IPS-18a (cell line): Measurements from ENCODE around the gene CALM1.

Source experiments
- H3K27ac ChIP-seq: one replicate; pipeline ENCODE4 v1.5.1; 2013; ENCODE audit warnings: low read length
- H3K27me3 ChIP-seq: one replicate; pipeline ENCODE4 v1.6.1; 2013; ENCODE audit warnings: mild to moderate bottlenecking, low read length; ENCODE audit not compliant: control insufficient read depth, insufficient read depth
- H3K36me3 ChIP-seq: one replicate; pipeline ENCODE4 v1.6.1; 2013; ENCODE audit warnings: low read depth, low read length; ENCODE audit not compliant: control insufficient read depth
- H3K4me1 ChIP-seq: one replicate; pipeline ENCODE4 v1.6.1; 2013; ENCODE audit warnings: low read depth, low read length; ENCODE audit not compliant: control insufficient read depth
- H3K4me3 ChIP-seq: one replicate; pipeline ENCODE4 v1.5.1; 2013; ENCODE audit warnings: low read length
- H3K9ac ChIP-seq: one replicate; pipeline ENCODE4 v1.6.1; 2013; ENCODE audit warnings: mild to moderate bottlenecking, low read length, moderate library complexity
- H3K9me3 ChIP-seq: one replicate; pipeline ENCODE4 v1.6.1; 2013; ENCODE audit warnings: low read depth, low read length; ENCODE audit not compliant: control insufficient read depth

CALM1 gene

DNA sequence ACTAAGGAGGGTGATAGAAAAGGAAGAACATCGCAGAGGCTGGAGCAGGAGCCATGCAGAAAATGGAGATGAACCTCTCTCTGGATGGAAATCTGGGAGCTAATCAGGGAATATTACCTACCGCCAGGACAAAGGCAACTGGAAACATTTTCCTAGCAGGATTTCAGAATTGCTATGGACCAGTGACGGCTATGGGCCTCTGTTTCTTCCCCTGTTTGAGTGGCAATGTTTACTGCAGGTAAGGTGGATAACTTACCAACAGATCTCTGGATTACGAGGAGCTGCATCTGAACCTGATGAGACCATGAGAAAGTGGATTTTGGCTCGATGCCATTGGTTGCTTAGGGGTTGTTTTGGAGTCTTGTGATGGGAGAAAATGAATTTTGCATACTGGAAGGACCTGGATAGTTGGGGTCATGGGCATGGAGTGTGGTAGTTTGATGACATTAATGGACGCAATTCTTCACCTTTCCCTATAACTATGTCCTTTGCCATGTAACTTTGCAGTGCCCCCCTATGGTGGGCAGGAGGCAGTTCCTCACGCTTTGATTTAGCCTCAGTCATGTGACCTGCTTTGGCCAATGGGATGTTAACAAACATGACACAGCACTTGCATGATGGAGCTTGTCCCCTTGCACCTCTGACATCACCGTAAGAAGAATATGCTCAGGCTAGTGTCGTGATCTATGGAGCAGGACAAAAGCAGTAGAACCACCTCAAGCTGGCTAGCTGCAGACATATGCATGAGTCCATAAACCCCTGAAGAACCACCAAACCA is 51.1 kb downstream of the CALM1 start:
- no peaks in the 10 kb centered on the region for H3K27me3 ChIP-seq
- no peak overlapping the region for H3K4me3 ChIP-seq
- no peak overlapping the region for H3K9ac ChIP-seq
- H3K9me3 ChIP-seq: peaks cover 2% of the 10 kb centered on the region
- no peaks in the 10 kb centered on the region for H3K4me1 ChIP-seq
- H3K27ac ChIP-seq: no peak overlapping the region
- no peaks in the 10 kb centered on the region for H3K36me3 ChIP-seq

- Histone ChIP-seq H3K9ac (no peak overlapping the region), H3K4me1 (peaks cover 4% of the 10 kb centered on the region), H3K27ac (no peak overlapping the region), H3K4me3 (no peak overlapping the region), H3K27me3 (no peaks in the 10 kb centered on the region), H3K9me3 (peaks cover 2% of the 10 kb centered on the region), H3K36me3 (no peaks in the 10 kb centered on the region)
Measured at GRCh38 chr14:90449411-90449810, 52.6 kb downstream of the CALM1 start.

- Histone ChIP-seq H3K9me3 (peaks cover 2% of the 10 kb centered on the region), H3K36me3 (no peaks in the 10 kb centered on the region), H3K4me1 (peaks cover 9% of the 10 kb centered on the region), H3K27me3 (no peaks in the 10 kb centered on the region), H3K27ac (no peak overlapping the region), H3K4me3 (no peak overlapping the region), H3K9ac (no peak overlapping the region)
Measured at GRCh38 chr14:90450151-90450550, 53.3 kb downstream of the CALM1 start.

DNA sequence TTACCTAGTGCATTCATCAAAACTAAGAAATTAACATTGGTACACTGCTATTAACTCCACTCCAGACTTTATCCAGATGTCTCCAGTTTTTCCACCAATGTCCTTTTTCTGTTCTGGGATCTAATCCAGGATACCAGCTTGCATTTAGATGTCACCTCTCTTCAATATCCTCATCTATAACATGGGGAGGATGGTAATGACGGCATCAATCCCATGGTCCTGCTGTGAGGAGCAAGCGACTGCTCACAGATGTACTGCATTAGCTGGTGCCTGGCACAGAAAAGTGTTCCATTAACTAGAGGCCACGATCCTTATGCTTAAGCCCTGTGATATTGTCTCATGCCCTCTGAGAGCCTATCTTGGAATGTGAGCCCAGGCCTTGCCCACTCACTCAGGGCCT is 53.8 kb downstream of the CALM1 start:
- Histone ChIP-seq H3K9ac (no peak overlapping the region), H3K27ac (no peak overlapping the region), H3K9me3 (no peaks in the 10 kb centered on the region), H3K4me3 (no peak overlapping the region), H3K4me1 (peaks cover 9% of the 10 kb centered on the region), H3K27me3 (no peaks in the 10 kb centered on the region), H3K36me3 (no peaks in the 10 kb centered on the region)

- Histone ChIP-seq H3K4me1 (peaks cover 9% of the 10 kb centered on the region), H3K27ac (no peak overlapping the region), H3K9ac (no peak overlapping the region), H3K9me3 (no peaks in the 10 kb centered on the region), H3K36me3 (no peaks in the 10 kb centered on the region), H3K27me3 (no peaks in the 10 kb centered on the region), H3K4me3 (no peak overlapping the region)
Measured at GRCh38 chr14:90451443-90451842, 54.6 kb downstream of the CALM1 start.

DNA sequence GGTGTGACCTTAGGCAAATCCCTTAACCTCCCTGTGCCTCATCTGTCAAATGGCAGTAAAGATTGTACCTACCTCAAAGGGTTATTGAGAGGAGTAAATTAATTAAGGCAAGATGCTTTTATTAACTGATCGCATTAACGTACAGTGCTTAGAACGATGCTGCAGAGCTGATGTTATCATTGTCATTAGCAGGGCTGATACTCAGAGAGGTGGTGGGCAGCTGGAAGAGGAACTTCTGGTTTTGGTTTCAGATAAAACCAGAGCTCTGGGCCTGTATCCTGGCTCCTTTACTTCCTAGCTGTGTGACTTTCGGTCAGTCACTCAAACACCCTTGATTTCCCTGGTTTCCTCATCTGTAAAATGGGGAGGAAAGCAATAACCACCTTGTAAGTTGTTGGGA is 55.1 kb downstream of the CALM1 start:
- H3K9me3 ChIP-seq: no peaks in the 10 kb centered on the region
- no peaks in the 10 kb centered on the region for H3K27me3 ChIP-seq
- no peak overlapping the region for H3K27ac ChIP-seq
- no peak overlapping the region for H3K4me3 ChIP-seq
- no peak overlapping the region for H3K9ac ChIP-seq
- no peaks in the 10 kb centered on the region for H3K36me3 ChIP-seq
- peaks cover 9% of the 10 kb centered on the region for H3K4me1 ChIP-seq

DNA sequence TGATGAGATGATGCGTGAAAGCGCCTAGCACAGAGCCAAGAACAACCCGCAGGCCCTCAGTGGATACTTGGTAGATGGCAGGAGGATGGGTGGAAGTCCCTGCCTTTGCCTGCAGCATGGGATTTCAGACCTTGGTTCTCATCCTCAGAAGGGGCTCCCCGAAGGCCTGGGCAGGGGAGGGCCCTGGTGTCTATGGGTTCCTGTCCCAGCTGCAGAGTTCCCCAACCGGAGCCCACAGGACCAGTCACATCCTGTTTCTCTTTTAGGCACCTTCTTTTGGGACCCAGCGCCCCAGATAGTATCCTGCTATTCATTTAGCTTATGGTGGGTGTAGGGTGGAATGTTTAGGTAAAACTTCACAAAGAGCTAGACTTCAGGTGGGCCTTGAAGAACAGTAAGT is 55.5 kb downstream of the CALM1 start:
- H3K27me3 ChIP-seq: no peaks in the 10 kb centered on the region
- peaks cover 9% of the 10 kb centered on the region for H3K4me1 ChIP-seq
- H3K27ac ChIP-seq: no peak overlapping the region
- no peak overlapping the region for H3K4me3 ChIP-seq
- no peaks in the 10 kb centered on the region for H3K36me3 ChIP-seq
- H3K9ac ChIP-seq: no peak overlapping the region
- H3K9me3 ChIP-seq: no peaks in the 10 kb centered on the region

DNA sequence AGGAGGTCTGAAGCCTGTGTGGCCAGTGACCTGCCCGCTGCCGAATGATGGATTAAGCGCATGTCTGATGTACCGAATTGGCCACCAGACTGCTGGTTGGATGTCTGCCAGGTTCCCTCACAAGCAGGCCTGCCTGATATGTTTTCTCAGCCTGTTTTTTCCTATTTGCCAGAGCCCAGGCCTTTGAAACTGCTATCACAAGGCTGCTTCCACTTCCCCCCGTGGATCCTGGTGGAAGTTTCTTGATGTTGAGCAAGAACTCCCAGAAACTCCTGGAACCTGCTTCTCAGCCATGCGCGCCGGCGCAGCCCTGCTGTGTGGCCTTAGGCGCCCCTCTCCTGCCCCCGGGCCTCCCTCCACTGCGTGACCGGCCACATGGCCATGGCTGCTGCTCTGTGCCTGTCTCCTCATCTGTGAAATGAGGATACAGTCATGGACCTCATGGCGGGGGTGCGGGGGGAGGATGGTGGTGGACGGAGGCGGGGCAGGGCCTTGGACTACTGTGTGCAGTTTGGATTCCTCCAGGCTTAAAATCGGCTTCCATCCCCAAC is 56.6 kb downstream of the CALM1 start:
- peaks cover 9% of the 10 kb centered on the region for H3K4me1 ChIP-seq
- no peak overlapping the region for H3K27ac ChIP-seq
- no peaks in the 10 kb centered on the region for H3K9me3 ChIP-seq
- peak overlapping the region; percentile 63 for H3K9ac ChIP-seq
- no peaks in the 10 kb centered on the region for H3K27me3 ChIP-seq
- no peaks in the 10 kb centered on the region for H3K36me3 ChIP-seq
- peak overlapping the region; percentile 43 for H3K4me3 ChIP-seq

DNA sequence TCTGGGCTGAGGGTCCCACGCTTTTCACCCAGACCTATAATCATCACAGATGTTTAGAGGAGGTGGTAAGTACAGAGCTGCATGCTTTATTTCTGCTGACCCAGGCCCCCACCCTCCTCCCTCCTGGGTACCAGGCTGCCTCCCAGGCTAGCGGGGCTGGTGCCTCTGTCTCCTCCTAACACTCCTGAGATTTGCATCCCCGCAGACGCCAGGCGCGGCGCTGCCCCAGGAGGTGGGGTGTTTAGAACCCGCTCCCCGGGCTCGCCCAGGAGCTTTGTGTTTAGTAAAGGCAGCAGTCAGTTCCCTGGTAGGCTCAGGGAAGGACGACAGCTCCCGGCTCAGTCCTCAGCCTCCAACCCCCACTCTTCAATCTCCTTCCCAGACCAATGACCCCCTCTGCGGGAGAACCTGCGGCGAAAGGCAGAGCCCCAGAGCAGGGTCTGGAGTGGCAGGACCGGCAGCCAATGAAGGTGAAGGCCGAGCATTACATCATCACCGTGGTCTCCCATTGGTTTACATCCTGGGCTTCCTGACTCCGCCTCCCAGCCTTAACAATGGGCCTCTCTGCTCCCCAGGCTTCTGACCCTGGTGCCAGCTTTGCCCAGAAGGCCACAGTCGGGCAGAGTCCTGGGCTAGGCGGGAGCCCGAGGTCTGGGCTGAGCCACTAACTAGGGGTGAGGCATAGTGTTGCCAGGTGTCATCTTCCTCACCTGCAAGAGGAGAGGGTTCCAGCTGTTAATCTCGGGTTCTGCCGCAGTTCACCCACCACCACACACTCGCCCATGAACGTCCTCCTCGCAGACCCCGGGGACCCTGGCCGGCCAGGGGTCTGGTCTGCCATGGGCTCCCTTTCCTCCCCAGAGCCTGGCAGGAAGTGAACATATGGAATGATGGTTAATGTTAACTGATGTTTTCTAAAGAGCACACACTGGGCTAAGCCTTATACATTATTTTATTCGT is 57.5 kb downstream of the CALM1 start:
- H3K36me3 ChIP-seq: no peaks in the 10 kb centered on the region
- H3K4me1 ChIP-seq: peaks cover 9% of the 10 kb centered on the region
- H3K27me3 ChIP-seq: no peaks in the 10 kb centered on the region
- no peak overlapping the region for H3K27ac ChIP-seq
- peak overlapping the region; percentile 43 for H3K4me3 ChIP-seq
- no peaks in the 10 kb centered on the region for H3K9me3 ChIP-seq
- peak overlapping the region; percentile 63 for H3K9ac ChIP-seq

GRCh38 chr14:90455100-90455571 is 58.3 kb downstream of the CALM1 start:
- Histone ChIP-seq H3K36me3 (no peaks in the 10 kb centered on the region), H3K9ac (no peak overlapping the region), H3K27ac (no peak overlapping the region), H3K4me1 (peaks cover 9% of the 10 kb centered on the region), H3K9me3 (no peaks in the 10 kb centered on the region), H3K27me3 (no peaks in the 10 kb centered on the region), H3K4me3 (no peak overlapping the region)

- no peak overlapping the region for H3K27ac ChIP-seq
- H3K36me3 ChIP-seq: no peaks in the 10 kb centered on the region
- no peaks in the 10 kb centered on the region for H3K27me3 ChIP-seq
- H3K4me3 ChIP-seq: no peak overlapping the region
- peaks cover 9% of the 10 kb centered on the region for H3K4me1 ChIP-seq
- H3K9me3 ChIP-seq: no peaks in the 10 kb centered on the region
- H3K9ac ChIP-seq: no peak overlapping the region
Measured at GRCh38 chr14:90456551-90456950, 59.7 kb downstream of the CALM1 start.
